Osteoblast (primary cell): ENCODE data around the gene TECPR1. TPM values are rescaled to one million over a fixed set of nuclear protein-coding genes. Genes with fewer than 3 reads are reported as not detected.

Source experiments
- DNase-seq: peaks from one replicate; pipeline ENCODE4 v3.0.0; 2011; ENCODE audit warnings: low spot score, mixed read lengths; ENCODE audit not compliant: insufficient read length; ENCODE audit errors: missing footprints
- H2AFZ ChIP-seq: 2 replicates; pipeline ENCODE4 v1.6.0; 2011; ENCODE audit warnings: mild to moderate bottlenecking, low read length
- H3K27ac ChIP-seq: 2 replicates; pipeline ENCODE4 v1.5.1; 2011; ENCODE audit warnings: mild to moderate bottlenecking, low read depth, low read length, moderate library complexity
- H3K27me3 ChIP-seq: 2 replicates; pipeline ENCODE4 v1.6.0; 2012; ENCODE audit warnings: mild to moderate bottlenecking, control low read depth, inconsistent platforms, low read length, moderate library complexity; ENCODE audit not compliant: insufficient read depth
- H3K36me3 ChIP-seq: 2 replicates; pipeline ENCODE4 v1.5.1; 2011; ENCODE audit warnings: mild to moderate bottlenecking, low read length, control low read depth, moderate library complexity; ENCODE audit not compliant: insufficient read depth
- H3K4me1 ChIP-seq: 2 replicates; pipeline ENCODE4 v1.5.1; 2011; ENCODE audit warnings: mild to moderate bottlenecking, low read length, control low read depth, moderate library complexity; ENCODE audit not compliant: insufficient read depth
- H3K4me2 ChIP-seq: 2 replicates; pipeline ENCODE4 v1.6.0; 2011; ENCODE audit warnings: mild to moderate bottlenecking, low read length; ENCODE audit not compliant: insufficient read depth
- H3K4me3 ChIP-seq: fragments of 200-600 bp; sonication (generic); 3 replicates; pipeline ENCODE4 v1.5.1; 2012; ENCODE audit warnings: mild to moderate bottlenecking, low read length, inconsistent platforms; ENCODE audit not compliant: insufficient read depth
- H3K79me2 ChIP-seq: 2 replicates; pipeline ENCODE4 v1.6.0; 2012; ENCODE audit warnings: mild to moderate bottlenecking, low read length, control low read depth, inconsistent platforms; ENCODE audit not compliant: insufficient read depth
- H3K9me3 ChIP-seq: 2 replicates; pipeline ENCODE4 v1.5.1; 2011; ENCODE audit warnings: low read depth, low read length, control low read depth
- H4K20me1 ChIP-seq: 2 replicates; pipeline ENCODE4 v1.6.0; 2012; ENCODE audit warnings: mild to moderate bottlenecking, low read length, control low read depth; ENCODE audit not compliant: insufficient read depth
- total RNA-seq: library from RNA; depleted of rRNA; stranded (reverse); fragments of >200 nt; gene quantifications from 2 replicates; pipeline ENCODE4 v1.2.3, GENCODE V29; 2012
- TF ChIP-seq, protein P1 (sequence below): IDR thresholded peaks from 2 replicates; pipeline ENCODE4 v1.5.1; 2011; ENCODE audit warnings: mild to moderate bottlenecking, low read depth, low read length, moderate library complexity; ENCODE audit errors: extremely low read depth

The TECPR1 gene
- total RNA-seq, 1 donor = 20.3 TPM

DNA sequence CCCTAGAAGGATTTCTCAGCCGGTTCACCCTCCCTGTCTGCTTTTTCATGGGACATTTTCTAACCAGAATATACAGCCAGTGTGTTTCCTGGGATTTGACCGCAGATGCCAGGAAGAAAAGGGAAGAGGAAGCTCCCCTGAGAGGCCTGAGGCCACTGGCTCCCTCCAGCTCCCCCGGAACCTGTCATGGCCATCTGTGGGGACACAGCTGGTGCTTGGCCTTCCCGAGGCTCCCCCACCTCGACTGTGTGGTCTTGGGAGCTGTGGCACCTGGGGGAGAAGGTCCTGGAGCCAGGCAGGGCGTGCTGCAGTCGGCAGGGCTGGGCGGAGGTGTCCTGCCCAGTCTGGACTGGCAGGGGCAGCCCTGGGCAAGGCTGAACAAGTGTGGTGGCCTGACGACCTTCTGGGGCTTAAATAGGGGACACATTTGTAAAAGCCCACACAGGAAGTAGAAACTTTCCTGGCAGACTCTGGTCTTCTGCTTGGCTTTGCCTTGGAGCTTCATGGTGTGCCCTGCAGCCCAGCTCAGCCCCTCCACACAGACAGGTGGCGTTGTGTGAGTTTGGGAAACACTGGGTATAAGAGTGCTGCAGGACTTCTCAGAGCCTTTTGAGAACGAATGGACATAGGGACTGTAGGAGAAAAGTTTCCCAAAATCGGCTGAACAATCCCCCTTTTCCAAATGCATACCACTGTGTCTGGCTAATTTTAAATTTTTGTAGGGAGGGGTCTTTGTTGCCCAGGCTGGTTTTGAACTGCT, 36.2 kb upstream of the TECPR1 start:
- peak overlapping the region; percentile 28 for H3K27ac ChIP-seq
- no peak overlapping the region for H3K4me3 ChIP-seq
- no peak overlapping the region for H2AFZ ChIP-seq
- H3K27me3 ChIP-seq = no peaks in the 10 kb centered on the region
- H3K4me2 ChIP-seq = no peak overlapping the region
- DNase-seq = peak; percentile 72
- H3K9me3 ChIP-seq = no peaks in the 10 kb centered on the region
- H3K4me1 ChIP-seq = peaks cover 42% of the 10 kb centered on the region
- TF ChIP-seq, protein P1, sequence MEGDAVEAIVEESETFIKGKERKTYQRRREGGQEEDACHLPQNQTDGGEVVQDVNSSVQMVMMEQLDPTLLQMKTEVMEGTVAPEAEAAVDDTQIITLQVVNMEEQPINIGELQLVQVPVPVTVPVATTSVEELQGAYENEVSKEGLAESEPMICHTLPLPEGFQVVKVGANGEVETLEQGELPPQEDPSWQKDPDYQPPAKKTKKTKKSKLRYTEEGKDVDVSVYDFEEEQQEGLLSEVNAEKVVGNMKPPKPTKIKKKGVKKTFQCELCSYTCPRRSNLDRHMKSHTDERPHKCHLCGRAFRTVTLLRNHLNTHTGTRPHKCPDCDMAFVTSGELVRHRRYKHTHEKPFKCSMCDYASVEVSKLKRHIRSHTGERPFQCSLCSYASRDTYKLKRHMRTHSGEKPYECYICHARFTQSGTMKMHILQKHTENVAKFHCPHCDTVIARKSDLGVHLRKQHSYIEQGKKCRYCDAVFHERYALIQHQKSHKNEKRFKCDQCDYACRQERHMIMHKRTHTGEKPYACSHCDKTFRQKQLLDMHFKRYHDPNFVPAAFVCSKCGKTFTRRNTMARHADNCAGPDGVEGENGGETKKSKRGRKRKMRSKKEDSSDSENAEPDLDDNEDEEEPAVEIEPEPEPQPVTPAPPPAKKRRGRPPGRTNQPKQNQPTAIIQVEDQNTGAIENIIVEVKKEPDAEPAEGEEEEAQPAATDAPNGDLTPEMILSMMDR = no peak
- peaks cover 51% of the 10 kb centered on the region for H4K20me1 ChIP-seq
- peaks cover 48% of the 10 kb centered on the region for H3K36me3 ChIP-seq
- H3K79me2 ChIP-seq = peaks cover 94% of the 10 kb centered on the region

DNA sequence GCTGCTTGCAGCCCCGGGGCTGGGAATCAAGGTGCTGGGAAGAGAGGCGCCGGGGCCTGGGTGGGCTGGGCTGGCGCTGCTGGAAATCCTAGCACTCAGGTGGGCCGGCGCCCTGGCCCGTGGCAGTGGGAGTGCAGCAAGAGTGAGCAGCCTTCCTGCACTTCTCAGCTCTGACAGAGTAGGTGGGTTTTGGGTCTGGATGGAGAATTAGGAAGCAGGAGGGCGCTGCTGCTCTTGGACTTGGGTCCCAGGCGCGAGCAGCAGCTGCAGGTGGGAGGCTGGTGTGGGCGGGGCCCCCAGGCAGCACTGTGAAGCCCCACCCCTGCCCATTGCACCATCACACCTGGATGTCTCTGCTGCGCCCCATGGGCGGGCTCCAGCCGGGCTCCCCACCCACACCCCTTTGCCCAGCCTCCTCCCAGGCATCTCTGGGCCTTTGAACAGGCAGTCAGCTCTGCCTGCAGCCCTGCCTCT, 35.5 kb upstream of the TECPR1 start:
- Histone ChIP-seq H3K4me2 (peak overlapping the region; percentile 84), H4K20me1 (peaks cover 55% of the 10 kb centered on the region), H3K4me3 (no peak overlapping the region), H3K27me3 (no peaks in the 10 kb centered on the region), H3K36me3 (peaks cover 41% of the 10 kb centered on the region), H3K9me3 (no peaks in the 10 kb centered on the region), H3K27ac (peak overlapping the region; percentile 92), H2AFZ (no peak overlapping the region), H3K4me1 (peaks cover 49% of the 10 kb centered on the region), H3K79me2 (peaks cover 97% of the 10 kb centered on the region)
- peak; percentile 77 for DNase-seq
- TF ChIP-seq, protein P1 = no peak

DNA sequence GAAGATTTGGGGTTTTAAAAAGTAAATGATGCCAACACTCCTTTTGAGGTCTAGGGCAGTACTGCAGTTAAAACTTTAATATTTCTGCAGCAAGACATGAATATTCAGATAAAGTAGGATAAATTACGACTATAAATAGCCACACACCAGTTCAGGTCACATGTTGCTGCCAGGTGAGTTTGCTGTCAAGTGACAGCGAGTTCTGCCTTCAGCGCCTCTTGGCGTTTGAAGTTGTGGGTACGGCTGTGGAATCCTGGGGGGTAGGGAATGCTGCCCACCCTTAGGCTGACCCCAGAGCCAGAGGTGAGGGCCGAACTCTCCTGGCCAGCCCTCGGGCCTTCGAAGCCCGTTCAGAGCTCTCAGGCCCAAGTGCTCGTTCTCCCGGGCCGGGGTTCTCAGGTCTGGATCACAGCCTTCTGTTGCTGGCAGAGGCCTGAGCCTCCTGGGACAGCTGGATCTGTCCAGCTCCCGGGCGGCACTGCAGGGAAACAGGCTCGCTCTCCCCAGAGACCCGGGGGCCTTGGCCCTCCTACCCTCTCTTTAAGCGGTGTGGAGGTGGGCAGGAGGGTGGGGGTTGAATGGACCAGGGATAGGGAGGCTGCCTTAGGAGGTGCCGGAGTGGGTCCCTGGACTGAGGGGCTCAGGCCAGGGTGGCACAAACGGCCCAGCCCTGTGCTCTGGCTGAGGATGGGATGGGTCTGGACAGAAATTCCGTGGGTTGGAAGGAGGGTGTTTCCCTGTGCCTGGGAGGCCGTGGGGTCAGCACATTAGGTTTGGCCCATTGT, 34.9 kb upstream of the TECPR1 start:
- TF ChIP-seq, protein P1 = no peak
- peaks cover 97% of the 10 kb centered on the region for H3K79me2 ChIP-seq
- peak; percentile 90 for DNase-seq
- peaks cover 52% of the 10 kb centered on the region for H3K4me1 ChIP-seq
- H3K36me3 ChIP-seq = peaks cover 35% of the 10 kb centered on the region
- H3K9me3 ChIP-seq = no peaks in the 10 kb centered on the region
- peak overlapping the region; percentile 59 for H3K4me3 ChIP-seq
- H3K27ac ChIP-seq = peak overlapping the region; percentile 92
- peaks cover 52% of the 10 kb centered on the region for H4K20me1 ChIP-seq
- H3K4me2 ChIP-seq = peak overlapping the region; percentile 84
- no peaks in the 10 kb centered on the region for H3K27me3 ChIP-seq
- H2AFZ ChIP-seq = no peak overlapping the region

DNA sequence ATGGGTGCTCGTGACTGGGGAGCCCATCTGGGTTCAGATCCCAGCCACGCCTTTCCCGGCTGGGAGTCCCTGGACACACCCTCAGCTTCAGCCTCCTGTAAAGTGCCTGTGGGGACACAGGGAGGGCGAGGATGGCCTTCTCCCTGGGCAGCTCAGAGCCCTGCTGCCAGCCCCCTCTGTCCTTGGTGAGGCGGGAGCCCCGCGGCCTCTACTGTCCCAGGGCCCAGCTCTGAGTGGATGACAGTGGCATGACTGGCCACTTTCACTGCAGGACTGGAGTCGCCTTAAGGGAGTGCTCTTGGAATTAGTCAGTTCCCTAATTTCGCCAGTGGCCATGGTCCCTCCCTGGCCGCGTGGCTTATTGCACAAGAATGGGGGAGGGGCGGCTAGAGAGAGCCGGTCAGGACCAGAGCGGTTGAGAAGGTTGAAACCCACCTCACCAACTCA, 34.1 kb upstream of the TECPR1 start:
- Histone ChIP-seq H4K20me1 (peaks cover 46% of the 10 kb centered on the region), H3K27me3 (no peaks in the 10 kb centered on the region), H2AFZ (no peak overlapping the region), H3K79me2 (peaks cover 92% of the 10 kb centered on the region), H3K36me3 (peaks cover 27% of the 10 kb centered on the region), H3K4me1 (peaks cover 52% of the 10 kb centered on the region), H3K4me3 (peak overlapping the region; percentile 59), H3K4me2 (peak overlapping the region; percentile 84), H3K9me3 (no peaks in the 10 kb centered on the region), H3K27ac (peak overlapping the region; percentile 92)
- DNase-seq = peak; percentile 94
- TF ChIP-seq, protein P1 = no peak
